GM21423 (cell line): ENCODE results near the gene CAMTA2.
A peak's percentile ranks its signal among the peaks of the same experiment; 100 is the strongest.

Experiments used
- ATAC-seq: cut with Tn5 transposase; IDR thresholded peaks from one replicate; pipeline ENCODE4 v1.9.1; 2021; ENCODE audit warnings: mild to moderate bottlenecking, moderate library complexity; ENCODE audit not compliant: unreplicated experiment

Gene CAMTA2

DNA sequence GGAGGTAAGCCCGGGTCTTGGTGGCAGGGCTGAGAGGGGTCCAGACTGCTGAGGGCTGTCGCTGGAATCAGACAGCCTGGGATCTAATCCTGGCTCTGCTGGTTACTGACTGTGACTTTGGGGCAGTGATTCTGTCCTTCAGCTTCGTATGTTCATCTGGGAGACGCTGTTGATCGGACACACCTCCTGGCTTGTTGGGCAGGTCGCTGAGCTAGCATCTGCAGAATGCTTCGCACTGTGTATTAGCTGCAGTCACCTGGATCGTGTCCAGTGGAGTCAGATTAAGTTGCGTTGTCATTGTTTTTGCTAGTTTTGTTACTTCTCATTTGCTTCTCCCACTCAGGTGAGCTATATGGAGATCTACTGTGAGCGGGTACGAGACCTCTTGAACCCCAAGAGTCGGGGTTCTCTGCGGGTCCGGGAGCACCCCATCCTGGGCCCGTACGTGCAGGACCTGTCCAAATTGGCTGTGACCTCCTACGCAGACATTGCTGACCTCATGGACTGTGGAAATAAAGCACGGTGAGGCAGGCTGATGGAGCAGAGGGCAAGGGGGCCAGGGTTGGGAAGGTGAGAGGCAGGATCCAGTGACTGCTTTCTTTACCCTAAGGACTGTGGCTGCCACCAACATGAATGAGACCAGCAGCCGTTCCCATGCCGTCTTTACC lies 14.8 kb upstream of the CAMTA2 start:
- ATAC-seq, result no peak

DNA sequence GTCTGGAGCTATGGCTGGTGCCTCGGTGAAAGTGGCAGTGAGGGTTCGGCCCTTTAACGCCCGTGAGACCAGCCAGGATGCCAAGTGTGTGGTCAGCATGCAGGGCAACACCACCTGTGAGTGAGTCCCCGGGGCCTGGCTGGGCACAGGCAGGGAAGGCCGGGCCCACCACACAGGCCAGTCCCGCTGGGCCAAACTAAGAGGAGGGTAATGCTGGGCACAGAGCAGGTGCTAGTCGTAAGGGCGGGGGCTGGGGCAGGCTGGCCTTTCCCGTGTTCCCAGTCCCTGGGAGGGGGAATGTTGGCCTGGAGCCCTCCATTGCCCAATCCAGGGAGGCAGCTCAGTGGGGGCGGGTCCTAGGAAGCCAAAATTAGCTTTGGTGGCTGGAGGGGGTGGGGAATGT lies 12.8 kb upstream of the CAMTA2 start:
- ATAC-seq, result no peak

DNA sequence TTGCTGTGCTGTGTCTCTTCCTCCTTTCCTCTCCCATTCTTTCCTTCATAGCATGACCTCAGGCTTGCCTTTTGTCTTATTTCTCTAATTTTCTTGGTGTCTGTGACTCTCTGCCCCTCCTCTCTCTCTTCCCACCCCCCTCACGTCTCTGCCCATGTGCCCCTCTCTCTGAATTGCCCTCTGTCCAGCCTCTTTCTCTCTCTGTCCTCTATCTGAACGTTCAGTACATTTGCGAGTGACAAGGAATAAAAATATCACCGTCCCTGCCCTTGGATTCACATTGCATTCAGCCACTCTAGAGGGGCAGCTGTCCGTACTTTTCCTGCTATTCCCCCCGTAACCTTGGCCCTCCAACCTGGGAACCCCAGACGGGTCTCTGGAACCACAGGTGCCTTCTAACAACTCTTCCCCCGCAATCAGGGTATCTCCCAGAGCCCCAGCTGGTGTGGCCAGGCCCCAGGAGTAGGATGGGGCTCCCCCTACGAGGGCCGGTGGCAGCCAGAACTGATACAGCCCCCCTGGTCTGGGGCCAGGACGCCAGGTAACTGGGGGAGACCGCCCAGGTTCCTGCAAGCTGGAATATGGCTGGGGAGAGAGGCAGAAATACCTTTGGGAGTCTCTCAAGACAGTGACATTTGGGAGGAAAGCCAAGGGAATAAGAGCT lies 12.1 kb upstream of the CAMTA2 start:
- no peak for ATAC-seq

DNA sequence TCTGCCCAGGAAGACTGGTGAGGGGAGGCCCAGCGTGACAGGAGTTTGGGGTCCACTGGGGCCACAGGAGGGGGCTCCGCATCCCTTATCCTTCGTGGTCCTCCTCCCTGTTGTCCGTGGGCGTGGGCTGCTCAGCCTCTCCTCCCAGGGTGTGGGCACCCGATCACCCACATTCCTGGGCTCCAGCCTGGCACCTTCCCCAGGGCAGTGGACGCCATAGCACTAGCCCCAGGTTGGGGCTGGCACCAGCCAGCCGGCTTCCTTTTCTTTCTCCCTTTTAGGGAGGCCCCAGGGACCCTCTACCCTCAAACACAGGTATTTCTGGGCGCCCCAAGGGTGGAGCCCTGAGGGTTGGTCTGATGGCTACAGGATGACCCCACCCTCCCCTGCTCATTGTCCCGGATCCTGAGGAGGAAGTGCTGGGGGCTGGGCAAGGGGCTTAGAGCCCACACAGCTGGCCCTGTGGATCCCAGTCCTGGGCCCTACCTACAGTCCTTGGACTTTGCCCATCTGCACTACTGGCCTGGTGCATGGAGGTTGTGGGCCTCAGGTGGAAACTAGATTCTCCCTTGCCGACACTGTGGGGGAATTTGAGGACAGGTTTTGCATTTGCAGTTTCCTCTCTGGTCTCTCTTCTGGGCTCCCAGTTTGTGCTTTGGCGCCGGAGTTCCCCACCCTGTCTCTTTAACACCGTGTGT lies 11.4 kb upstream of the CAMTA2 start:
- ATAC-seq, result no peak

DNA sequence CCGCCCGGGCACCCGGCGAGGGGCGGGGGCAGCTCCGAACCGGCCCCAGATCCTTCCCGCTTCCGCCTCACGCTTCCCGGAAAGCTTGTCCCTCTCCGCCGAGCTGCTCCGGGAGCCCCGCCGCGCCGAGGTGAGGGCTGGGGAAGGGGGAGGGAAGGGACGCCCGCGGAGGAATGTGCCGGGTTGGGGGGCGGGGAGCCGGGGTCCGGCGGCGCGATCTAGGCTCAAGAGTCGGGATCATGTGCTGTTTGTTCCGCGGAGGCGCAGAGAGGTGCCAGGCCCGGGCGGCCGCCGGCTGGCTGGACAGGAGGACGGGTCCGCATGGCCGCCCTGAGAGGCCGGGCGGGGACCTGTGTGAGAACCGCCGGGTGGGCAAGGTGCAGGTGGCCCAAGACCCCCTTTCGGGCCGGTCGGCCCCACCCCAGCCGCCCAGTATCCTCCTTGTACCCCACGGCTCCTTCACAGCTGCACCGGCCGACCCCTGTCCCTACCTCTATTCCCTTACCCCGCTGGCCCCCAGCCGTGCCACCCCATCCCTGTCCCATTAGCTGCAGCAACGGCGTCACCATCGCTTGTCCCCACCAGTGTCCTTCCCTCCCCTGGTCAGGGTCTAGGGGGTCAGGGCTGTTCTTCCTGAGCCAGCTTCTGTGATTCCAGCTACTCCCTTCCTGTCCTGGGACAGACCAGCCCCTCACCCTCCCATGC lies 10.7 kb upstream of the CAMTA2 start:
- peak; percentile 2 for ATAC-seq

DNA sequence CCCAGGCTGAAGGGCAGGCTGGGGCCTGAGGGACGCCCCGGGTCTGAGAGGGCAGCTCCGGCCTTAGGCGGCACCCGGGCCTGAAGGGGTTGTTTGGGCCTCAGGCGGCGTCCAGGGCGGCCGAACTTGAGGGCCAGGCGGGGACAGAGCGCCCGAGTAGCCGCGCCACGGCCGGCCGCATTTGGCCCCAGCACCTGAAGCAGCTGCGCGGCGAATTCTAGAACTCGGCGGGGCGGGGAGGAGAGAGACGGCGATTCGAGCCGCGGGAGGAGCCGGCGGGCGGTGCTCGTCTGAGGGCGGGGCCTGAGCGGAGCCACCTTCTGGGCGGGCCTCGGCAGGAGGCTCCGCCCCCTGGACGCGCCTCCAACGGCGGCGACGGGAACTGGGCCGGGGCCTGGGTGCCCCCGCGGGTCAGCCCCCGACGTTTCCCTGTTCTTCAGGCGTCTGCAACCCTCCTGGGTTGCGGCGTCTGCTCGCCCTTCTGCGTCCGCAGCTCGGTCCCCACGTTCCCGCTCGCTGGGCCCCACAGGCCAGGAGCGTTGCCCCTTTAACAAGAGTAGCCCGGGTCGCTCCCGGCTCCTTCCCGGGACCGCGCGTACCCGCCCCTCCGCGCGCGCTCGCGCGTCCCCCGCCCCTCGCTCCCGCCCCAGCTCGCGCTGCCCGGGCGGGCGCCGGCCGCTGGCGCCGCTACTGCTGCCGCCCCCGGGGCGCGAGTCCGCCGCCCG lies 10.0 kb upstream of the CAMTA2 start, which contains the start of the genes INCA1 and KIF1C:
Gene INCA1 (minus strand): TSS at position 221 of the 725 bp plus-strand sequence. CDS start 3,085 bp downstream, outside the sequence.
Gene KIF1C (plus strand): TSS at position 649 of the 725 bp plus-strand sequence. CDS start 2,297 bp downstream, outside the sequence.
- ATAC-seq, result peak; percentile 84

DNA sequence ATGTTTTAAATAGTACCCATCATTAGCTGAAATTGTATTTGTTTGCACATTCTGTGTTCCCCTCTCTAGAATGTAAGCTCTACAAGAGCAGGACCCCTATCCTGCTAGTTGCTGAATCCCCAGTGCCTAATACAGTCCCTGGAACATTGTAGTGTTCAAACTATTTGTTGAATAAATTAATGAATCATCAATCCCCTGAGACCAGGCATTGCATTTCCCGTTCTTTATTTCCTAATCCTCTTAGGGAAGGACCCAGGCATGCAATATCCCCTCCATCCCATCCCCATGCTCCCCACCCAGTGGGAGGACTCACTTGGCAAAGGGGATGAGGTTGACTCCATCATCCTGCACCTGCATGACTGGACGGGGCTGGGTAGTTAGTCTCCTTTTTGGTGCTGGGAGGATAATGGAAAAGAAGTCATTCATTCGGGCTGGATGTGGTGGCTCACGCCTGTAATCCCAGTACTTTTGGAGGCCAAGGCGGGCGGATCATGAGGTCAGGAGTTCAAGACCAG lies 6.7 kb upstream of the CAMTA2 start:
- no peak for ATAC-seq

DNA sequence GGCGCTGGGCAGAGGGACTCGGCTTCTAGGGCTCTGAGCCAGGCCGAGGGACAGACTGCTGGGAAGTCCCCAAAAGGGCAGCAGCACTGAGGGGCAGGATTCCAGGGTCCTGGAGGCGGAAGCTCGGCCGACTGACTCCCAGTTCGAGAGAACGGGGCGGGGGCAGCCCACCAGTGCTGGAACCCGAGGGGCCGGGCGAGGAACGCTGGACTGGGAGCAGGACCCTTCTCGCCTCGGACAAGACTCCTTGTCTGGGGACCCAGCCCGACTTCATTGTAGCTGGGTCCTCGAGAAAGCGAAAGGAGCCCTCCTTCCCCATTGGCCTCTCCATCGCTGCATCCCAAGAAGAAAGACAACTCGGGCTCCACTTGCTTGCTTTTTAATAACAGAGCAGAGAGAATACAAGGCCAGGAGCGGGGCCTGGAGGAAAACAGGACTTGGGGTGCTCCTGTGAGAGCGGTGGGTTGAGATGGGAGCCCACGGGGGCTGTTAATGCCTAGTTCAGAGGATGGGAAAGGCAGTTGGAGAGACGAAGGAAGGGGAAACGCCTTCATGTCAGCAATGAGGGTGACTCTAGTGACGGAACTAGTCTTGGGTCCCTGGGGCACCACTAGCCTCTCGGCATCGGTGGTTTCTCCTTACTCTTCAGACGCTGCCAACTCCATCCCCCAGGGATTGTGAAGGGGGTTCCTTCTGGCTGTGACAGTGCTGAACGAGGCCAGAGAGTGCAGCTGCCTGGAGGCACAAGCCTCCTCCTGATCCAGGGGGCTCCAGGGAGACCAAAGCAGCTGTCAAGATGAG lies 492 bp upstream of the CAMTA2 start:
- peak; percentile 6 for ATAC-seq

DNA sequence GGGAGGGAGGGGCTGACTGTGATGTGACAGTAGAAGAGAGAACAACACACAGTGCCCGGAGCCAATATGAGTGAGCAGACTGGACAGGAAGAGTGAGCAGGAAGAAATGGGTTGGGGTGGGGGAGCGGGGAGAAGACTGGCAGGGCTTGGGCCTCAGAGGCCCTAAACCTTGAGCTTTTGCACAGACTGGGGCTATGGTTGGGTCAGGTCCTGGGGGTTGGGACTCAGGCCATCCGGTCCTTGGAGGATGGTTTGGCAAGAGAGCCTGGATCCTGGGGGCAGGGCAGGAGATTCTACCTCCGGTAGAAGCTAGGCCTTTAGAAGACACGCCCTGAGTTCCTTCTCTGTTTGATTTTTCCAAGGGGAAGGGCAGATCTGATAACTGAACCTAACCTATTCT lies 1.1 kb downstream of the CAMTA2 start:
- ATAC-seq, result no peak

DNA sequence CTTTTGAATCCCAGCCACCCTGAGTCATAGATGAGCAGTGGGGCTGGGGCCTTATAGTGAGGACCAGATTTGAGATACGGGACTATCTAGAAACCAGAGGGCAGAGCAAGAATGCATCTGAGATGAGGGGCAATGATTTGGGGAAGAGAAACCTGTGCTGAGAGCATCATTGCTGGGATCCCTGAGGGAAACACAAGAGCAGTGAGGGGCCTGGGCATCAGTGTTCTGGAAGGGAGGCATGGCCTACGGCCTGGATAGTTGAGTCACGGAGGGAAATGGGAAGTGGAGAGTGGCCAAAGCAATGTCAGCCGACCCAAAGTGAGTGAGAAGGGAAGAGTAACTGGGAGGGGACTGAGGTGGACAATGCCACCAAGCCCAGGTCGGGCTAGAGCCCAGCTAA lies 5.2 kb downstream of the CAMTA2 start:
- ATAC-seq, result no peak

DNA sequence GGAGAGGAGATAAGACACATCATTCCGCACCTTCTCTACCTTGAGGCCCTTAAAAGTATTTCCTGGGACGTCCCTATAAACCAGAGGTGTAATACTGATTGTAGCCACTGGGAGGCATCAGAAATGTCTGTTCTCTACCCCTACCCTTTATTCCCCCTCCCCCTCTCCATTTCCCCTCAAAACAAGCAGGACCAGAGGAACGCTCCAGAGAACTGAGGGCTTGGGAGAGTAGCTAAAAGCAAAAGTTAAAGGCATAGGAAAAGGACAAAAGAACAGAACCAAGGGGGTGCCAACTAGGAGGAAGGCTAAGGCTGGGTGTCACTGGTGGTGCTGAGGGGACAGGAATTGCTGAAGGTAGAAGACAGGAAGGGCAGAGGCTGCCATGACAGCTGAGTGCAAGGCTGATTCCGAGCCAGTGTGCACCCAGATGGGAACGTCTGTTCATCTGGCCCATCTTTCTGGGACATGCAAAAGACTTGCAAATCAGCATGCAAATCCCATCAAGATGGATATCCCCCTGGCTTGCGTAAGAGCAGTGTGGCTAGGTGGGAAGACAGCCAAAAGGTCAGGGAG lies 6.7 kb downstream of the CAMTA2 start:
- ATAC-seq, result no peak

DNA sequence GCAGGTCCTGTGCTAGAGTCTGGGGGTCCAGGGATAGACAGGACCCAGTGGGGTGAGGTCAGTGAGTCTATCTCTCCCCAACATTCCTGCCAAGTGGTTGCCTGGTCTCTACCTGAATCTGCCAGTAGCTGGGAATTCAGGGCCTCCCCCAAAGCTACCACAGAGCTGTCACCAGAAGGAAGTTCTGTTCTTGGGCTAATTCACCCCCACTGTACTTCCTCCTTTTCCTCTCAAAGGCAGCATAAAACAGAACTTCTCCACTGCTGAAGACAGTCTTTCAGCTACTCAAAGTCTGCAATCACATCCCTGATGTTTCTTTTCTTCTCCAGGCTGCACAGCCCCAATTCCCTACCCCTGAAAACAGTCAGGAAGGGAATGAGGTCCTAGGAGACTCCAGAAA lies 8.7 kb downstream of the CAMTA2 start:
- ATAC-seq, result no peak

DNA sequence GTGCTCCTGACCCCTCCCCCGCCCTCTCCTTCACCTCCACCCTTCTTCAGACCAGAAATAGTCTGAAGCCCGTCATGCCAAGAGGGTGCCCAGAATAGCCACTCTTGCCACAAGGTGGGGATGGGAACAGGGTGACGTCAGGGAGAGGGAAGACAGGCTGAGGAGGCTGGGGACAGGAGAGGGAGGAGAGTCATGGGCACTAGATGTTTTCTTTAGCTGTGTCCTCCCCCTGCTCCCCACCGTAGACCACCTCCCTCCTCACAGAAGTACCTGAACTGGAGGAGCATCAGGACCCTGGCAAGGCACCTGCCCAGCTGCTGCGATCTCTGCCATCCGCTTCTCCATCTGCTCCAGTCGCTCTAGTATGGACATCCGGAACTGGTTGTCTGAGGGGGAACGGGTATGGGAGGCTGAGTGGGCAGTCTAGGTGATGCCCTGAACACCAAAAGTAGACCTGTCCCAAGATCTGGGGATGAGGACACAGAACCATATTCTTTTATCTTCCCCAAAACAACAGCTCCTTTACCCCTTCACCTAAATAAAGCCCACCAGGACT lies 13.3 kb downstream of the CAMTA2 start:
- ATAC-seq, result no peak

DNA sequence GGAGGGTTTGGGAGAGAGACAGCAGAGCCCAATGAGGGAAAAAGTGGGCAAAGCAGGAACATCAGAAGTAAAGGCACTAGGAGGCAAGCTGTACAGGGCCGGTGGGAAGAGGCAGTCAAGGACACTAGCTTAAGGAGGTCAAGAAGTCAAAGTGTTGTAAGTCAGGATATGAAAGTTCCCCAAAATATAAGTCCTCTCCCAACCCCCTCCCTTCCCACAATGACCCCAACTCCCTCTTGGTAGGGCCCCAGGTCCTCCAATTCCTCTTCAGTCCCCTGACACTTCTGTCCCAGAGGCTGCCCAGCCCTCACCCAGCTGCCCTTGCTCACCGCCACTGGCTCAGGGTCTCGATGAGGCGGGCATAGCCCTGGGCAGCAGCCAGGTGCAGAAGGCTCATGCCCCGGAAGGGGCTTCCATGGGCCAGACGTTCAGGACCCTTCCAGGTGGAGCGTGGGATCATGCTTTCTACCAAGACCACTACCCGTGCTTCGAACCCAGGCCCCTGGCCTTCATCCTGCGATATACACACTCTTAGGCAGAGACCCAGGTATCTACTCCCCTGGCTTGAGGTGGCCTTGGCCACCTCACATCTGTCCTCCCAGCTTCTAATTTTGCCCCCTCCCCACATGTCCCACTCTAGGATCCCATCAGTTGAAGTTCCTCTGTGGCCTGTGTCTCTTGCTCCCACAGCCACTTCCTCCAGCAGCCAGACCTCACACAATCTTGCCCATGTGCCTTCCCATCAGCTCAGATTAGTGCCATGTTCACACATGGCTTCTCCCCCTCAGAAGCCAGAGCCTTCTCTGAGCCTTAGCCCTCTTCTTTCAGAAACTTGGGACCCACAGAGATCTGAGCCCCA lies 14.0 kb downstream of the CAMTA2 start:
- no peak for ATAC-seq

DNA sequence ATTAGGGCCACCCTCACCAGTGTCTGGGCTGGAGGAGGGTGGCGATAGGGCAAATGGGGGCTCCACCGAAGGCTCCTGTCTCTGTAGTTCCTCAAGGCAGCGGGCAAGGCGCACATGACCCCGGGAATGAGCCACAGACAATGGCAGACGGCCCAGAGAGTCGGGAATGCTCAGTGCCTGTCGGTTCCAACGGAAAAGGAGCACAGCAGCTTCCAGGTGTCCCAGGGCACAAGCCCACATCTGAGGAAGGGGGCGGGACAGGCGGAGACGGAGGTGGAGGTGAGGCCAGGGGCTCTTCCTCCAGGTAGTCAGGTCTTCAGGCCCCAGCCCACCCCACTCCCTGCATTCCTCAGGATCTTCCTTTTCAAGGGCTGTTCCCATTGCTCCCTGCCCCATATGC lies 14.7 kb downstream of the CAMTA2 start:
- no peak for ATAC-seq

DNA sequence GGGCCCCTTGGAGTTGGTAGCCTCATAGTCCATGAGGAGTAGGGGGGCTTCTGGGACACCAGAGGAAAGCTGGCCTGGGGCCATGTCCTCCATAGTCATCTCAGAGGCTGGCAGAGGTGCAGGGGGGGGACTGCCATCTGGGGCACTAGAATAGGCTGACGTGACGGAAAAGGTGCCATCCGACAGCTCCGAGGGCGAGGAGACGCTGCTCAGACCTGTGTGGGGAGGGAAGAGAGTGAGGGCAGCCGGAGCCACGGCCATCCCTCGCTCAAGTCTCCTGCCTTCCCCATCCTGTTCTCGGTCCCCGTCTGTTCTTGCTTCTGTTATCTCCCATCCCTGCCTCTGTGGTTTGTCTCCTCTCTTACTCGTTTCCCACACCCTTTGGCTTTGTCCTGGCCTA lies 15.2 kb downstream of the CAMTA2 start:
- ATAC-seq, result no peak

DNA sequence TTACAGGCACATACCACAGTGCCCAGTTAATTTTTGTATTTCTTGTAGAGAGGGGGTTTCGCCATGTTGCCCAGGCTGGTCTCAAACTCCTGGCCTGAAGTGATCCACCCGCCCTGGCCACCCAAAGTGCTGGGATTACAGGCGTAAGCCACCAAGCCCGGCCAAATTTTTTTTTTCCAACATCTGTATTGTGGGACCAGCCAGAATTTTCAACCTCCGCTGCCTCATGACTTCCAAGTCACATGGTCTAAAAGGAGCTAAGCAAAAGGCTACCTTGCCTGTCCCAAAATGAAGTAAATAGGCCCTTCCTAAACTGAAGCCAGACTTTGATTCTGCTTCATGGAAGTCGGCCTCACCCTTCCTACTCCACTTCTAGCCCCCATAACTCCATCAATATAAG lies 15.6 kb downstream of the CAMTA2 start:
- ATAC-seq, result no peak

DNA sequence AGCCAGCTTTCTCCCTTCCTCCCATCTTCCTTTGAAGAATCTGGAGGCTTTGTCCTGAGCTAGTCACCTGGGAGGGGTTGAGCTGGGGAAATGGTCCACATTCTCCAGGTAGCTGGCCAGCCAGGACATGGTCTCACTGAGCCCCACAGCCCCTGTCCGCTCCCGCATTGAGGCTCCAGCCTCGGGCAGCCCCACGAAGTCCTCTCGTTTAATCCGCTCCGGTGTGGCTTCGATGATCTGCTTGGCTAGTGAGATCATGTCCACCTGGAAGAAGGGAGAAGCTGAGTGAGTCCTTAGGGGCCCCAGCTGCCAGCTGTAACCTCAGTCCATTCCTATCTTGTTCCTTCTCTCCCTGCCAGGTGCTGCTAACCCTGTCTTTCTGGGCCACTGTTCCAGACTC lies 17.2 kb downstream of the CAMTA2 start:
- ATAC-seq, result no peak
